Astrocyte of the cerebellum (primary cell): Measurements from ENCODE around the gene SLIT3.

Experiments
- DNase-seq: peaks from one replicate; pipeline ENCODE4 v3.0.0-alpha.2; 2011; ENCODE audit warnings: low read depth
- H3K4me3 ChIP-seq: 2 replicates; pipeline ENCODE4 v1.5.1; 2011; ENCODE audit warnings: mild to moderate bottlenecking, low read depth, low read length, moderate library complexity
- in situ Hi-C: cut with HindIII; loops from 2 replicates; pipeline ENCODE4 v1.10.0; 2017; ENCODE audit warnings: low sequenced_read_pairs
- TF ChIP-seq, protein P1 (sequence below): IDR thresholded peaks from 2 replicates; pipeline ENCODE4 v1.5.1; 2012; ENCODE audit warnings: low read length, low read depth, moderate library complexity, mild to moderate bottlenecking; ENCODE audit errors: missing control alignments

The SLIT3 gene

GRCh38 chr5:168668078-168668477 is 632.9 kb downstream of the SLIT3 start:
- TF ChIP-seq, protein P1, sequence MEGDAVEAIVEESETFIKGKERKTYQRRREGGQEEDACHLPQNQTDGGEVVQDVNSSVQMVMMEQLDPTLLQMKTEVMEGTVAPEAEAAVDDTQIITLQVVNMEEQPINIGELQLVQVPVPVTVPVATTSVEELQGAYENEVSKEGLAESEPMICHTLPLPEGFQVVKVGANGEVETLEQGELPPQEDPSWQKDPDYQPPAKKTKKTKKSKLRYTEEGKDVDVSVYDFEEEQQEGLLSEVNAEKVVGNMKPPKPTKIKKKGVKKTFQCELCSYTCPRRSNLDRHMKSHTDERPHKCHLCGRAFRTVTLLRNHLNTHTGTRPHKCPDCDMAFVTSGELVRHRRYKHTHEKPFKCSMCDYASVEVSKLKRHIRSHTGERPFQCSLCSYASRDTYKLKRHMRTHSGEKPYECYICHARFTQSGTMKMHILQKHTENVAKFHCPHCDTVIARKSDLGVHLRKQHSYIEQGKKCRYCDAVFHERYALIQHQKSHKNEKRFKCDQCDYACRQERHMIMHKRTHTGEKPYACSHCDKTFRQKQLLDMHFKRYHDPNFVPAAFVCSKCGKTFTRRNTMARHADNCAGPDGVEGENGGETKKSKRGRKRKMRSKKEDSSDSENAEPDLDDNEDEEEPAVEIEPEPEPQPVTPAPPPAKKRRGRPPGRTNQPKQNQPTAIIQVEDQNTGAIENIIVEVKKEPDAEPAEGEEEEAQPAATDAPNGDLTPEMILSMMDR = no peak
- no peak overlapping the region for H3K4me3 ChIP-seq
- DNase-seq = no peak
- in situ Hi-C loops = no loop called here

- TF ChIP-seq, protein P1 = no peak
- no peak for DNase-seq
- no peak overlapping the region for H3K4me3 ChIP-seq
- in situ Hi-C loops = no loop called here
These were observed 633.6 kb downstream of the SLIT3 start for GRCh38 chr5:168667301-168667840.

DNA sequence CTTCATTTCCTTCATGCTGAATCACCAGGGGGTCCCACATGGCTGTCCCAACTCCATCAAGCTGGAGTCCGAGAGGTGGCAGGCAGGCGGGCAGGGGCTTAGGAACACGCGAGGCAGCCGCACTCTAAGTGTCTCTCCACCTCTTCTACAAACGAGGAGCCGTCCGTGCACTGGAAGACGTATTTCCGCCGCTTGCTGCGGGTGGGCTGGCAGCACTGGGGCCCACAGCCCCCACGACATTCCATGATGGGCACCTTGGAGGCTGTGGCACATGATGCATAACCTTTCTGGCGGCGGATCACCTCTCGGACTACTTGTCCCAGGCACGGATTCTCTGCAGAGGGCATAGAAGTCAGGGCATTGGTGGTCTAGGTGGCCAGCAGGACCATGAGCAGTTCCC is 634.6 kb downstream of the SLIT3 start:
- in situ Hi-C loops = no loop called here
- TF ChIP-seq, protein P1 = no peak
- DNase-seq = no peak

GRCh38 chr5:168663276-168664004 is 637.5 kb downstream of the SLIT3 start:
- in situ Hi-C loops = no loop called here
- H3K4me3 ChIP-seq = no peak overlapping the region
- no peak for DNase-seq
- TF ChIP-seq, protein P1 = no peak

More for the DNA sequence above, 634.6 kb downstream of the SLIT3 start:
- H3K4me3 ChIP-seq = no peak overlapping the region

DNA sequence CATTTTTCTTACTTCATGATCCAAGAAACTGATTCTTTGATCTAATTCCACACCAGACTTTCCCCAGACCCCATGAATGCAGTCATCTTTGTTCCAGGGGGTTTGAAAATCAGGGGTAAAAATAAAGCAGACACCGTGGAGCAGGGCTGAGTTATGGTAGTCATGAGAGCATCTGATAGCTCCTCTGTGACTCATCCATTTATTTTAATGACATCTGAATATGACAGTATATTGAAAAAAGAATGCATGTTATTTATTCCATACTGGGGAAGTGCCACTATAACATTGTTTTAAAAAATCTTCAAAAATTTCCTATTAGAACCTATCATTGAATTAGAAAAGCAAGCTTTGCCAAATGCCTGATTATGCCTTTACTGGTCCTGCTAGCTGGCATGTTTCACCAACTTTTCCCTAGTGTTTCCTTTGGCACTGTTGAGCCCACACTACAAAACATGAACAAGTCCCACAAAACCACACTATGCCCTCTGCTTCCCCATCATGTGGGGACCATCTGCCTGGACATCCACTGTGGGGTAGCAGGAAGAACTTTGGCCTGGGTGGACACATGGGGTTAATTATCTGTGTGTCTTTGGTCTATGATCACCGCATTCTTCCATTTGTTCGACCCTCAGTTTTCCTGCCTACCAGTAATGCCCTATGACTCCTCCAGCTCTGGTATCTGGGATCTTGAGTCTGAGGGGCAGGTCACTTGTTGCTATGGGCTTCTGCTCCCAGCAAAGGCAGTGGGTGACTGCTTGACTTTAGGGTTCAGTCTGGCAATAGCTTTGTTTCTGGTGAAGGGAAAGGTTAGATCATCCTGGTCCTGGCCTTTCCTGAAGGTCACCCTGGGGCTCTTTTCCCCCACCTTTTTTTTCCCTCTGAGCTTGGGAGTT is 639.1 kb downstream of the SLIT3 start:
- DNase-seq = no peak
- H3K4me3 ChIP-seq = no peak overlapping the region
- TF ChIP-seq, protein P1 = no peak
- in situ Hi-C loops = no loop called here

DNA sequence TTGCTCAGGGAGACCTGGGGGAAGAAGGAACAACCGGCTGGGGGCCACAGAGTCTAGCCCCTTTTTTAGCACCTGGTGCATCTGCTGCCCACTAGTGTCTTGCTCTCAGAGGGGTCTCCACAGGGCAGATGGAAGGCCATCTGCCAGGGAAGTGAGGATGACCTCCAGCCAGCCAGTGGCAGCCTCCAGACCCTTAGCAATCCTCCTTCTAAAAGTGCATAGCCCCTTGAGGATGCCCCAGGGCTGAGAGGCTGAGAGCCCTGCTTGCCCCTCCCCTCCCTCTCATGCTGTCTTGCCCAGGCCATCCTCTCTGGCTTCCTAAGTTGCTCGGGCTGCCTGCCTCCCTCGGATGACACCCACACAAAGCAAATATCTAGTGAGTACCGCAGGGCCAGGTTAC is 640.2 kb downstream of the SLIT3 start:
- TF ChIP-seq, protein P1 = no peak
- H3K4me3 ChIP-seq = no peak overlapping the region
- in situ Hi-C loops = no loop called here
- DNase-seq = no peak
